Ascending aorta (tissue), 2 donors: ENCODE data around the gene SPTBN5. TPM values are rescaled to one million over a fixed set of nuclear protein-coding genes. Genes with fewer than 3 reads are reported as not detected.

Experiments
- DNase-seq, 2 donors: peaks; one replicate each; pipeline ENCODE4 v3.0.0-alpha.2; 2019; ENCODE audit warnings: low spot score in 2 of 2
- H3K27ac ChIP-seq, 2 donors: fragments of 200-600 bp; sonication (generic); one replicate each; pipeline ENCODE4 v1.5.1; 2016 to 2017; ENCODE audit warnings: mild to moderate bottlenecking in 1 of 2
- H3K27me3 ChIP-seq: fragments of 200-600 bp; sonication (generic); one replicate; pipeline ENCODE4 v1.5.1; 2017
- H3K36me3 ChIP-seq, 2 donors: fragments of 200-600 bp; sonication (generic); one replicate each; pipeline ENCODE4 v1.5.1; 2016
- H3K4me1 ChIP-seq, 2 donors: fragments of 200-600 bp; sonication (generic); one replicate each; pipeline ENCODE4 v1.5.1; 2016 to 2017; ENCODE audit warnings: mild to moderate bottlenecking in 1 of 2
- H3K4me3 ChIP-seq, 2 donors: fragments of 200-600 bp; sonication (generic); one replicate each; pipeline ENCODE4 v1.5.1; 2016 to 2017; ENCODE audit warnings: mild to moderate bottlenecking in 1 of 2
- H3K9me3 ChIP-seq, 2 donors: fragments of 200-600 bp; sonication (generic); one replicate each; pipeline ENCODE4 v1.5.1; 2016
- intact Hi-C: fragments of 100-400 bp; cut with DNase I; formaldehyde crosslinking; loops from one replicate; pipeline ENCODE4 v1.15.1; 2023
- total RNA-seq: library from RNA; depleted of rRNA; stranded (reverse); fragments of >200 nt; gene quantifications from one replicate; pipeline ENCODE4 v1.1.0, GENCODE V29; 2016
- TF ChIP-seq, protein P1 (sequence below), 3 experiments: fragments of 200-600 bp in 2 of 3; fragments of 450-650 bp in 1 of 3; sonication (generic) in 2 of 3; IDR thresholded peaks; one replicate each; pipeline ENCODE4 v1.5.1; 2016 to 2019; ENCODE audit warnings: antibody characterized with exemption in 3 of 3, mild to moderate bottlenecking in 1 of 3, moderate library complexity in 1 of 3

Gene SPTBN5
- total RNA-seq, 1 donor from 2014 or later, result 1.5 TPM

DNA sequence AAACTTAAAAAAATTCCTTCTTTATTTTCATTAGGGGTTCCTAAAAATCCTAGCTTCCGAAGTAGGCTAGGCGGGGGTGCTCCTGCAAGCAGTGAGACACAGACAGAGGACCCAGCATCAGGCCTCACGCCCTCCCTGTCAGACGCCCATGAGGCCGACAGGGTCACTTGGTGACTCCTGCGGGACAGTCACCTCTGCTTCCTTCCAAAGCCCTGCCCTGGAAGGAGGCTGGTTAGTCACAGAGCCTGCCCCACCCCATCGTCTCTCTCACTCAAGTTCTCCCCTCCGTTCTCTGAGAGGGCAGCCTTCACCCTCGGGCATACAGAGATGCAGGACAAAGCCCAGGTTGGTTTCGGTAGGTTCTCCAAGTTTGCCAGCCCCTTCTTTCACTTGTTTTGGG lies 39.9 kb upstream of the SPTBN5 start:
- H3K4me3 ChIP-seq, result peak overlapping the region in 1 of 2 donors; percentile 26
- intact Hi-C loops, result loop anchor here (1.0 kb wide), 1 partner anchor 39 kb away; the partner anchor contains the start of gene EHD4
- TF ChIP-seq, protein P1, sequence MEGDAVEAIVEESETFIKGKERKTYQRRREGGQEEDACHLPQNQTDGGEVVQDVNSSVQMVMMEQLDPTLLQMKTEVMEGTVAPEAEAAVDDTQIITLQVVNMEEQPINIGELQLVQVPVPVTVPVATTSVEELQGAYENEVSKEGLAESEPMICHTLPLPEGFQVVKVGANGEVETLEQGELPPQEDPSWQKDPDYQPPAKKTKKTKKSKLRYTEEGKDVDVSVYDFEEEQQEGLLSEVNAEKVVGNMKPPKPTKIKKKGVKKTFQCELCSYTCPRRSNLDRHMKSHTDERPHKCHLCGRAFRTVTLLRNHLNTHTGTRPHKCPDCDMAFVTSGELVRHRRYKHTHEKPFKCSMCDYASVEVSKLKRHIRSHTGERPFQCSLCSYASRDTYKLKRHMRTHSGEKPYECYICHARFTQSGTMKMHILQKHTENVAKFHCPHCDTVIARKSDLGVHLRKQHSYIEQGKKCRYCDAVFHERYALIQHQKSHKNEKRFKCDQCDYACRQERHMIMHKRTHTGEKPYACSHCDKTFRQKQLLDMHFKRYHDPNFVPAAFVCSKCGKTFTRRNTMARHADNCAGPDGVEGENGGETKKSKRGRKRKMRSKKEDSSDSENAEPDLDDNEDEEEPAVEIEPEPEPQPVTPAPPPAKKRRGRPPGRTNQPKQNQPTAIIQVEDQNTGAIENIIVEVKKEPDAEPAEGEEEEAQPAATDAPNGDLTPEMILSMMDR (IDR thresholded peaks at IDR 0.05), result no peak
- peaks cover 3 to 5% of the 10 kb centered on the region in 2 donors for H3K36me3 ChIP-seq
- H3K4me1 ChIP-seq, result peaks cover 32 to 60% of the 10 kb centered on the region in 2 donors
- peak overlapping the region; percentile 59 to 72 for H3K27ac ChIP-seq
- DNase-seq, result peak in 1 of 2 donors; percentile 81
- no peaks in the 10 kb centered on the region for H3K9me3 ChIP-seq
- no peaks in the 10 kb centered on the region for H3K27me3 ChIP-seq

DNA sequence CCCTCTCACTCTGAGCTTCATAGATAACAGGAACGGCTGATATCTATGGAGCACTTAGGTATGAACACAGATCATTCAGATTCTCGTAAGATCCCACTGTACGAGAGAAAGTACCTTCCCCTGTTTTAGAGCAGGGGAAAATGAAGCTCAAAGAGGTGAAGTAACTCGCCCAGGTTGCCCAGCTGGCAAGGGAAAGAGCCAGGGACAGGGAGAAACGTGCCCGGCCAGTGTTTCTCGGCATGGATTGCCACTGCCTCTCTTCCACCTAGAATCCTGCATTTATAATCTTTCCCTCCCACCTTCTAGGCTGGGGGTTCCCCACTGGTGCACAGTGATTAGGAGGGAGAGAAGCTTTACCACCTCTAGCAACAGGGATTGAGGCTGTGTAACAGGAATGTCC lies 39.5 kb upstream of the SPTBN5 start:
- peaks cover 35 to 64% of the 10 kb centered on the region in 2 donors for H3K4me1 ChIP-seq
- no peak overlapping the region for H3K4me3 ChIP-seq
- H3K9me3 ChIP-seq, result no peaks in the 10 kb centered on the region
- H3K36me3 ChIP-seq, result peaks cover 3 to 5% of the 10 kb centered on the region in 2 donors
- DNase-seq, result no peak
- H3K27ac ChIP-seq, result peak overlapping the region; percentile 59 to 72
- TF ChIP-seq, protein P1 (IDR thresholded peaks at IDR 0.05), result no peak
- intact Hi-C loops, result loop anchor here (1.0 kb wide), 1 partner anchor 39 kb away; the partner anchor contains the start of gene EHD4
- H3K27me3 ChIP-seq, result no peaks in the 10 kb centered on the region

DNA sequence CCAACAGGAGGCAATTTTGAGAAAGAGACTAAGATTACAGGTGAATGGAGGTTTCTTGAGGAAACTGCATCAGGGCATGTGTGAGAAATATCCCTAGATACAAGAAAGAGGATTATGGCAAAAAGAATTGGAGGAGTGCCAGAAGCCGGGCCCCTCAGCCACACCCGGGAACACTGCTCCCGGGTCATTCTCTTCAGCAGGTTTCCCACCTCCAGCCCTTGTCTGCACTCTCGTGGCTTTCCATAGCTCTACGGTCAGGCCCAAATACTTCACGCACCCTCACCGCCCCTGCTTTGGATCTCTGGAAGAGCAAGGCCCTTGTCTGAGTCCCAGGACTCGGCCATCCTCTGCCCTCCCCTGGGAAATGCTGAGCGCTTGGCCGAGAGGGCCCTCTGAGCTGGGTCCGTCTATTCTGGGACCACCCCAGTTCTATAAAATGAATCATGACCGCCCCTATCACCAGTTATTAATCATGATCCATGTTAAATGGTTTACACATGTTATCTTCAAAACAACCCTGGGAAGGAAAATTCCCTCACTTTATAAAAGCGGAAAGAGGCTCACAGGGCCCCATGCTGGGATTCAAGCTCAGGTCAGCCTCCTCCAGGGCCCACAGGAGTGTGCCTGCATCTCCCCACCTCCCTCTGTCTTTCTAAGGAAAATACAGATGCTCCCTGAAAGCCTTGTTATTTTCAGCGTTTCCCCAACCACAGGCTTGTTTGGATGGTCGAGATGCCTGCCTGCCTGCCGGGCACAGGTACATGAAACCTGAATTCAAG lies 38.8 kb upstream of the SPTBN5 start:
- H3K27me3 ChIP-seq, result no peaks in the 10 kb centered on the region
- intact Hi-C loops, result loop anchor here (1.0 kb wide), 1 partner anchor 40 kb away; the partner anchor contains the start of gene EHD4
- H3K4me1 ChIP-seq, result peaks cover 35 to 68% of the 10 kb centered on the region in 2 donors
- no peaks in the 10 kb centered on the region for H3K9me3 ChIP-seq
- TF ChIP-seq, protein P1 (IDR thresholded peaks at IDR 0.05), result no peak
- H3K27ac ChIP-seq, result peak overlapping the region; percentile 59 to 72
- peaks cover 3 to 5% of the 10 kb centered on the region in 2 donors for H3K36me3 ChIP-seq
- H3K4me3 ChIP-seq, result no peak overlapping the region
- DNase-seq, result no peak

DNA sequence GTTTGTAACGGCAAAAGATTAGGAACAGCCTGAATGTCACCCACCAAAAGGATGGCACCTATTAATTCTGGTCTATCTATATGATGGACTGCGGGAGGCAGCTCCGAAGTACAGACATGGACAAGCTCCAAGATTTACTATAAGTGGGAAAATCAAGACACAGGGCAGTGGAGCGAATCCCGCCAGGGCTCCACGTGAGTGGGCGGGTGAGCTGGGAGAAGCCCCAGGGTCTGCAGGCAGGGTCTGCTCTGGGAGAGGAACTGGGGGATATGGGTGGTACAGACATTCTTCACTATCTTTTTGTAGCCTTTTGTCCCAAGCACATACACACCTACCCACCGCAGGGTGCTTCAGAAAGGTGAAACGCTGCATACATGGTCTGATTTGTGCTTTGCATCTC lies 38.2 kb upstream of the SPTBN5 start:
- Histone ChIP-seq H3K9me3 (no peaks in the 10 kb centered on the region), H3K27me3 (no peaks in the 10 kb centered on the region), H3K4me1 (peaks cover 35 to 68% of the 10 kb centered on the region in 2 donors), H3K27ac (peak overlapping the region; percentile 59 to 72), H3K36me3 (peaks cover 0 to 5% of the 10 kb centered on the region in 2 donors), H3K4me3 (no peak overlapping the region)
- intact Hi-C loops, result no loop called here
- DNase-seq, result no peak
- TF ChIP-seq, protein P1 (IDR thresholded peaks at IDR 0.05), result no peak

DNA sequence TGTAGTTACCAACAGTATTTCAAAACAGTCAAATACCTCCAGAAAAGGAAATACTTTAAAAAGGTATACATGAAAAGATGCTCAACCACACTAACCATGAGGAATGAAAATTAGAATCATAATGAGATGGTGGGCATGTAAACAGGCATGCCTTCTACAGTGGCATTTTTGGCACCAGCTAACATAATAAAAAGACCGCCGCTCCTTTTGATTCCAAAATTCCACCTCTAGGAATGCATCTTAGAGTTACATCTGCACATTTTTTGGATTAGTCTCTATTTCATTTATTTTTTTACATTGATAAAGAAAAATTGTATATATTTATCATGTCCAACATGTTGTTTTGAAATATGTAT lies 37.0 kb upstream of the SPTBN5 start:
- intact Hi-C loops, result loop anchor here (2.0 kb wide), 1 partner anchor 14 kb away; no protein-coding TSS in a partner anchor
- Histone ChIP-seq H3K36me3 (peaks cover 0 to 3% of the 10 kb centered on the region in 2 donors), H3K27ac (peak overlapping the region; percentile 54 to 74), H3K4me1 (peaks cover 35 to 80% of the 10 kb centered on the region in 2 donors), H3K9me3 (no peaks in the 10 kb centered on the region), H3K27me3 (no peaks in the 10 kb centered on the region), H3K4me3 (peak overlapping the region in 1 of 2 donors; percentile 9)
- no peak for DNase-seq
- TF ChIP-seq, protein P1 (IDR thresholded peaks at IDR 0.05), result no peak
